SK-N-SH (cell line): ENCODE results near the gene RNF7. TPM values are rescaled to one million over a fixed set of nuclear protein-coding genes. Genes with fewer than 3 reads are reported as not detected.
A peak's percentile ranks its signal among the peaks of the same experiment; 100 is the strongest.

Experiments
- CTCF ChIA-PET: fragments of 300-600, 350-600 bp; formaldehyde crosslinking; extraction: SDS; loops from one replicate; lab custom pipeline; 2021; lab: Yijun Ruan, JAX
- POLR2A ChIA-PET: fragments of 350-600 bp; sonication (Branson Sonifier 250); formaldehyde crosslinking; extraction: SDS; loops from one replicate; lab custom pipeline; 2020; ENCODE audit warnings: antibody characterized with exemption, inconsistent platforms; lab: Yijun Ruan, JAX
- DNase-seq: peaks from one replicate; pipeline ENCODE4 v3.0.0; 2012
- H2AFZ ChIP-seq: fragments of 200-600 bp; sonication (generic); 2 replicates; pipeline ENCODE4 v1.8.1; 2016; ENCODE audit warnings: antibody characterized with exemption, mild to moderate bottlenecking, low read depth
- H3F3A ChIP-seq: fragments of 200-600 bp; sonication (generic); replicated peaks from 2 replicates; pipeline ENCODE3; 2016; ENCODE audit warnings: antibody characterized with exemption, mild to moderate bottlenecking; ENCODE audit not compliant: insufficient read depth
- H3K27ac ChIP-seq, 2 experiments: fragments of 200-500 bp in 1 of 2; fragments of 200-600 bp in 1 of 2; sonication (Bioruptor generic) in 1 of 2; sonication (generic), shearing (Covaris generic) in 1 of 2; 2 replicates each; pipeline versions ENCODE4 v1.5.1 to v1.6.1; 2014 to 2016; ENCODE audit warnings: low read depth in 2 of 2, inconsistent platforms in 1 of 2, low read length in 1 of 2, mild to moderate bottlenecking in 1 of 2, mixed read lengths in 1 of 2
- H3K27me3 ChIP-seq: fragments of 200-600 bp; sonication (generic), shearing (Covaris generic); 2 replicates; pipeline ENCODE4 v1.6.1; 2016; ENCODE audit warnings: mixed run types; ENCODE audit not compliant: insufficient read depth
- H3K36me3 ChIP-seq, 2 experiments: fragments of 200-500 bp in 1 of 2; fragments of 200-600 bp in 1 of 2; sonication (Bioruptor generic) in 1 of 2; sonication (generic) in 1 of 2; replicated peaks in 1 of 2; 2 replicates each; pipeline versions ENCODE3 to v1.5.1; 2014 to 2016; ENCODE audit warnings: low read length in 1 of 2, mild to moderate bottlenecking in 1 of 2; ENCODE audit not compliant: insufficient read depth in 2 of 2, control insufficient read depth in 1 of 2
- H3K4me1 ChIP-seq, 2 experiments: fragments of 200-500 bp in 1 of 2; fragments of 200-600 bp in 1 of 2; sonication (Bioruptor generic) in 1 of 2; sonication (generic), shearing (Covaris generic) in 1 of 2; 2 replicates each; pipeline versions ENCODE4 v1.5.1 to v1.6.1; 2014 to 2016; ENCODE audit warnings: low read depth in 1 of 2, low read length in 1 of 2, mixed run types in 1 of 2; ENCODE audit not compliant: insufficient read depth in 2 of 2, control insufficient read depth in 1 of 2
- H3K4me2 ChIP-seq: fragments of 200-600 bp; sonication (generic), shearing (Covaris generic); 2 replicates; pipeline ENCODE4 v1.6.1; 2017; ENCODE audit warnings: mixed run types
- H3K4me3 ChIP-seq, 2 experiments: fragments of 200-500 bp in 1 of 2; fragments of 200-600 bp in 1 of 2; sonication (Bioruptor generic) in 1 of 2; sonication (generic), shearing (Covaris generic) in 1 of 2; 2 replicates each; pipeline versions ENCODE4 v1.5.1 to v1.8.1; 2014 to 2016; ENCODE audit warnings: low read depth in 2 of 2, inconsistent platforms in 1 of 2, low read length in 1 of 2, mild to moderate bottlenecking in 1 of 2, mixed read lengths in 1 of 2, moderate library complexity in 1 of 2
- H3K79me2 ChIP-seq: fragments of 200-600 bp; sonication (generic); 2 replicates; pipeline ENCODE4 v1.8.1; 2017; ENCODE audit warnings: mild to moderate bottlenecking; ENCODE audit not compliant: insufficient read depth
- H3K9ac ChIP-seq: fragments of 200-600 bp; sonication (generic); 2 replicates; pipeline ENCODE4 v1.6.1; 2017; ENCODE audit warnings: mixed run types
- H3K9me2 ChIP-seq: fragments of 200-600 bp; sonication (generic); 2 replicates; pipeline ENCODE4 v1.6.1; 2017; ENCODE audit warnings: mixed run types
- H3K9me3 ChIP-seq: fragments of 200-600 bp; sonication (generic); 2 replicates; pipeline ENCODE4 v1.6.1; 2017; ENCODE audit warnings: mixed run types, mild to moderate bottlenecking, moderate library complexity
- H4K20me1 ChIP-seq: fragments of 200-600 bp; sonication (generic); 2 replicates; pipeline ENCODE4 v1.6.1; 2017; ENCODE audit warnings: mild to moderate bottlenecking, mixed run types; ENCODE audit not compliant: insufficient read depth
- ELF1 ChIP-seq: IDR thresholded peaks from 2 replicates; pipeline ENCODE4 v1.4.0; 2012
- FOXJ3 ChIP-seq: sonication (generic); formaldehyde crosslinking; IDR thresholded peaks from 2 replicates; pipeline ENCODE4 v1.5.1; 2020; ENCODE audit warnings: mild to moderate bottlenecking, missing genetic modification reagents
- GABPA ChIP-seq: IDR thresholded peaks from 2 replicates; pipeline ENCODE4 v1.4.0; 2012; ENCODE audit warnings: low read depth, mild to moderate bottlenecking
- MXI1 ChIP-seq: IDR thresholded peaks from 2 replicates; pipeline ENCODE4 v1.6.1; 2012; ENCODE audit warnings: mild to moderate bottlenecking, low read depth, low read length, improper control_type of control experiment
- NFIC ChIP-seq: IDR thresholded peaks from 2 replicates; pipeline ENCODE4 v1.4.0; 2012; ENCODE audit warnings: borderline replicate concordance
- RFX5 ChIP-seq: IDR thresholded peaks from 2 replicates; pipeline ENCODE4 v1.6.1; 2012; ENCODE audit warnings: mild to moderate bottlenecking, improper control_type of control experiment, low read length
- RXRA ChIP-seq: IDR thresholded peaks from 2 replicates; pipeline ENCODE4 v1.4.0; 2012; ENCODE audit warnings: low read depth, mild to moderate bottlenecking, borderline replicate concordance
- SMC3 ChIP-seq: IDR thresholded peaks from 2 replicates; pipeline ENCODE4 v1.6.1; 2012; ENCODE audit warnings: low read depth, low read length, improper control_type of control experiment
- TEAD4 ChIP-seq: IDR thresholded peaks from 2 replicates; pipeline ENCODE4 v1.4.0; 2012; ENCODE audit warnings: mild to moderate bottlenecking, borderline replicate concordance; ENCODE audit not compliant: insufficient read depth
- YY1 ChIP-seq: IDR thresholded peaks from 2 replicates; pipeline ENCODE4 v1.4.0; 2012; ENCODE audit warnings: low read depth, mild to moderate bottlenecking
- WGBS: methylation state at CpG from one replicate; pipeline ENCODE4 v1.1.6; 2017; ENCODE audit warnings: low lambda C conversion rate; 5-methylcytosine and 5-hydroxymethylcytosine counted together
- polyA plus RNA-seq, 3 experiments: library from polyadenylated mRNA; depleted of rRNA; stranded (reverse); fragments of >200 nt; gene quantifications; 2 replicates each; pipeline ENCODE4 v1.2.3, GENCODE V29; 2012
- TF ChIP-seq, protein P1 (sequence below): IDR thresholded peaks from 2 replicates; pipeline ENCODE4 v1.4.0; 2012; ENCODE audit warnings: low read depth
- TF ChIP-seq, protein P2 (sequence below): IDR thresholded peaks from 2 replicates; pipeline ENCODE4 v1.6.1; 2012; ENCODE audit warnings: mild to moderate bottlenecking, low read depth, low read length, moderate library complexity
- TF ChIP-seq, protein P3 (sequence below): fragments of 150-350 bp; IDR thresholded peaks from 2 replicates; pipeline ENCODE4 v1.6.1; 2016; ENCODE audit warnings: mild to moderate bottlenecking, low read depth, low read length
- TF ChIP-seq, protein P4 (sequence below): fragments of 200-600 bp; sonication (generic); IDR thresholded peaks from 2 replicates; pipeline ENCODE4 v1.6.1; 2017; ENCODE audit warnings: antibody characterized with exemption, mild to moderate bottlenecking, moderate library complexity
- TF ChIP-seq, protein P5 (sequence below): IDR thresholded peaks from 2 replicates; pipeline ENCODE4 v1.4.0; 2012; ENCODE audit warnings: low read depth, borderline replicate concordance

RNF7 gene
- polyA plus RNA-seq, 1 of the 3 experiments (the other 2 are of a cell fraction) = 77.1 TPM

DNA sequence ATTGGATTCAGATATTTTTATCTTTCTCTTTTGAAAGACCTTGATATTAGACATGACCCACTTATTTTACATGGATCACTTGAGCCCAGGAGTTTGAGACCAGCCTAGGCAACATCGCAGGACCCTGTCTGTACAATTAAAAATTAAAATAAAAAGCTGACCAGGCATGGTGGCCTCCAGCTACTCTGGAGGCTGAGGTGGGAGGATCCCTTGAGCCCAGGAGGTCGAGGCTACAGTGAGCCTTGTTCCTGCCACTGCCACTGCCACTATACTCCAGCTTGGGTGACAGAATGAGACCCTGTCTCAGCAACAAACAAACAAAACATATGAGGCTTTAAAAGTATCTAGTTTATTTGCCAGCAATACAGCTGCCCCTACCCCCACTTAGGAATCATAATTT lies 1.6 kb downstream of the RNF7 start:
- H3K79me2 ChIP-seq = peaks cover 66% of the 10 kb centered on the region
- no peak for DNase-seq
- no peaks in the 10 kb centered on the region for H3K9me3 ChIP-seq
- no peak overlapping the region for H2AFZ ChIP-seq
- peak overlapping the region in 1 of 2 experiments; percentile 83; a peak in 2 of 4 replicates for H3K27ac ChIP-seq
- ChIA-PET POLR2A (interaction anchor here (0.9 kb wide), 1 partner anchor 135 kb away, joined by 5 read pairs; no protein-coding TSS in a partner anchor), CTCF (interaction anchor here (1.9 to 5.7 kb wide), 2 partner anchors 135 to 255 kb away, joined by 5 to 45 read pairs; no protein-coding TSS in a partner anchor)
- peaks cover 32% of the 10 kb centered on the region for H4K20me1 ChIP-seq
- peak overlapping the region; percentile 98 for H3K9ac ChIP-seq
- H3K4me1 ChIP-seq = peaks cover 13 to 15% of the 10 kb centered on the region in 2 experiments; a peak in 3 of 4 replicates
- H3F3A ChIP-seq = no peaks in the 10 kb centered on the region
- no peaks in the 10 kb centered on the region for H3K9me2 ChIP-seq
- WGBS = 55% methylated on average over 2 of the region's 2 CpGs
- peaks cover 24 to 31% of the 10 kb centered on the region in 2 experiments for H3K36me3 ChIP-seq
- no peaks in the 10 kb centered on the region for H3K27me3 ChIP-seq
- H3K4me2 ChIP-seq = peak overlapping the region; percentile 73
- peak overlapping the region; percentile 96 to 97; a peak in 3 of 4 replicates for H3K4me3 ChIP-seq
- TF ChIP-seq, protein P1, sequence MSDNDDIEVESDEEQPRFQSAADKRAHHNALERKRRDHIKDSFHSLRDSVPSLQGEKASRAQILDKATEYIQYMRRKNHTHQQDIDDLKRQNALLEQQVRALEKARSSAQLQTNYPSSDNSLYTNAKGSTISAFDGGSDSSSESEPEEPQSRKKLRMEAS = no peak
- TF ChIP-seq YY1 (no peak), TEAD4 (no peak), FOXJ3 (CRISPR knock-in tag) (no peak), SMC3 (no peak)
- TF ChIP-seq, protein P2, sequence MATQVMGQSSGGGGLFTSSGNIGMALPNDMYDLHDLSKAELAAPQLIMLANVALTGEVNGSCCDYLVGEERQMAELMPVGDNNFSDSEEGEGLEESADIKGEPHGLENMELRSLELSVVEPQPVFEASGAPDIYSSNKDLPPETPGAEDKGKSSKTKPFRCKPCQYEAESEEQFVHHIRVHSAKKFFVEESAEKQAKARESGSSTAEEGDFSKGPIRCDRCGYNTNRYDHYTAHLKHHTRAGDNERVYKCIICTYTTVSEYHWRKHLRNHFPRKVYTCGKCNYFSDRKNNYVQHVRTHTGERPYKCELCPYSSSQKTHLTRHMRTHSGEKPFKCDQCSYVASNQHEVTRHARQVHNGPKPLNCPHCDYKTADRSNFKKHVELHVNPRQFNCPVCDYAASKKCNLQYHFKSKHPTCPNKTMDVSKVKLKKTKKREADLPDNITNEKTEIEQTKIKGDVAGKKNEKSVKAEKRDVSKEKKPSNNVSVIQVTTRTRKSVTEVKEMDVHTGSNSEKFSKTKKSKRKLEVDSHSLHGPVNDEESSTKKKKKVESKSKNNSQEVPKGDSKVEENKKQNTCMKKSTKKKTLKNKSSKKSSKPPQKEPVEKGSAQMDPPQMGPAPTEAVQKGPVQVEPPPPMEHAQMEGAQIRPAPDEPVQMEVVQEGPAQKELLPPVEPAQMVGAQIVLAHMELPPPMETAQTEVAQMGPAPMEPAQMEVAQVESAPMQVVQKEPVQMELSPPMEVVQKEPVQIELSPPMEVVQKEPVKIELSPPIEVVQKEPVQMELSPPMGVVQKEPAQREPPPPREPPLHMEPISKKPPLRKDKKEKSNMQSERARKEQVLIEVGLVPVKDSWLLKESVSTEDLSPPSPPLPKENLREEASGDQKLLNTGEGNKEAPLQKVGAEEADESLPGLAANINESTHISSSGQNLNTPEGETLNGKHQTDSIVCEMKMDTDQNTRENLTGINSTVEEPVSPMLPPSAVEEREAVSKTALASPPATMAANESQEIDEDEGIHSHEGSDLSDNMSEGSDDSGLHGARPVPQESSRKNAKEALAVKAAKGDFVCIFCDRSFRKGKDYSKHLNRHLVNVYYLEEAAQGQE = no peak
- TF ChIP-seq, protein P3, sequence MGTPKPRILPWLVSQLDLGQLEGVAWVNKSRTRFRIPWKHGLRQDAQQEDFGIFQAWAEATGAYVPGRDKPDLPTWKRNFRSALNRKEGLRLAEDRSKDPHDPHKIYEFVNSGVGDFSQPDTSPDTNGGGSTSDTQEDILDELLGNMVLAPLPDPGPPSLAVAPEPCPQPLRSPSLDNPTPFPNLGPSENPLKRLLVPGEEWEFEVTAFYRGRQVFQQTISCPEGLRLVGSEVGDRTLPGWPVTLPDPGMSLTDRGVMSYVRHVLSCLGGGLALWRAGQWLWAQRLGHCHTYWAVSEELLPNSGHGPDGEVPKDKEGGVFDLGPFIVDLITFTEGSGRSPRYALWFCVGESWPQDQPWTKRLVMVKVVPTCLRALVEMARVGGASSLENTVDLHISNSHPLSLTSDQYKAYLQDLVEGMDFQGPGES = no peak

DNA sequence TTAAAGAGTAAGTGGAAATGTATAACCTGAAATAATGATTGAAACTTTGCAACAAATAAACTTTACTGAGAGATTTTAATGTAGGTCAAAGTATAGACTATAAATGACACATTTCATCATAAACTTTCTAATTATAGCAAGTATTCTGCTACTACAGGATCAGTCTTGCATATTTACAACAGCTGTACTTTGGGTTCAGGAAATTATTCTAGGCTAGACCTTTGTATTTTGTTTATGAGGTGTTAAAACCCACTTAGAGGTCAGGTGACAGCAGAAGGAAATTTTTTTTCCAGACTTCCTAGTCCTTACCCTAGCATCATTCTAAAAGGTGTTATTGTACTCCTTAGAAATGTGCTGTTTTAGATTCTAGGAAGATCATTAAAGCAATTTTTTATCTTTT lies 2.3 kb downstream of the RNF7 start:
- Histone ChIP-seq H3K36me3 (peaks cover 30 to 37% of the 10 kb centered on the region in 2 experiments), H4K20me1 (peaks cover 32% of the 10 kb centered on the region), H3K4me2 (peak overlapping the region; percentile 73), H3K9ac (peak overlapping the region; percentile 98; the same call in 1 of the 2 replicates), H3K4me3 (peak overlapping the region in 1 of 2 experiments; percentile 97; a peak in 2 of 4 replicates), H3K4me1 (peaks cover 13 to 15% of the 10 kb centered on the region in 2 experiments; a peak in 3 of 4 replicates), H2AFZ (no peak overlapping the region), H3K27ac (no peak overlapping the region), H3K79me2 (peaks cover 72% of the 10 kb centered on the region), H3K9me2 (no peaks in the 10 kb centered on the region), H3K27me3 (no peaks in the 10 kb centered on the region), H3K9me3 (no peaks in the 10 kb centered on the region), H3F3A (no peaks in the 10 kb centered on the region)
- POLR2A ChIA-PET = interaction anchor here (0.9 kb wide), 1 partner anchor 135 kb away, joined by 5 read pairs; no protein-coding TSS in a partner anchor
- DNase-seq = no peak
- CTCF ChIA-PET = interaction anchor here (1.8 to 5.7 kb wide), 2 partner anchors 135 to 172 kb away, joined by 6 to 45 read pairs; no protein-coding TSS in a partner anchor
- TF ChIP-seq RFX5 (no peak), NFIC (no peak), GABPA (no peak), YY1 (no peak), FOXJ3 (CRISPR knock-in tag) (no peak), ELF1 (no peak), SMC3 (no peak), RXRA (no peak), MXI1 (no peak)
- TF ChIP-seq, protein P3 = no peak
- TF ChIP-seq, protein P1 = no peak
- TF ChIP-seq, protein P4, sequence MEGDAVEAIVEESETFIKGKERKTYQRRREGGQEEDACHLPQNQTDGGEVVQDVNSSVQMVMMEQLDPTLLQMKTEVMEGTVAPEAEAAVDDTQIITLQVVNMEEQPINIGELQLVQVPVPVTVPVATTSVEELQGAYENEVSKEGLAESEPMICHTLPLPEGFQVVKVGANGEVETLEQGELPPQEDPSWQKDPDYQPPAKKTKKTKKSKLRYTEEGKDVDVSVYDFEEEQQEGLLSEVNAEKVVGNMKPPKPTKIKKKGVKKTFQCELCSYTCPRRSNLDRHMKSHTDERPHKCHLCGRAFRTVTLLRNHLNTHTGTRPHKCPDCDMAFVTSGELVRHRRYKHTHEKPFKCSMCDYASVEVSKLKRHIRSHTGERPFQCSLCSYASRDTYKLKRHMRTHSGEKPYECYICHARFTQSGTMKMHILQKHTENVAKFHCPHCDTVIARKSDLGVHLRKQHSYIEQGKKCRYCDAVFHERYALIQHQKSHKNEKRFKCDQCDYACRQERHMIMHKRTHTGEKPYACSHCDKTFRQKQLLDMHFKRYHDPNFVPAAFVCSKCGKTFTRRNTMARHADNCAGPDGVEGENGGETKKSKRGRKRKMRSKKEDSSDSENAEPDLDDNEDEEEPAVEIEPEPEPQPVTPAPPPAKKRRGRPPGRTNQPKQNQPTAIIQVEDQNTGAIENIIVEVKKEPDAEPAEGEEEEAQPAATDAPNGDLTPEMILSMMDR = no peak
- TF ChIP-seq, protein P5, sequence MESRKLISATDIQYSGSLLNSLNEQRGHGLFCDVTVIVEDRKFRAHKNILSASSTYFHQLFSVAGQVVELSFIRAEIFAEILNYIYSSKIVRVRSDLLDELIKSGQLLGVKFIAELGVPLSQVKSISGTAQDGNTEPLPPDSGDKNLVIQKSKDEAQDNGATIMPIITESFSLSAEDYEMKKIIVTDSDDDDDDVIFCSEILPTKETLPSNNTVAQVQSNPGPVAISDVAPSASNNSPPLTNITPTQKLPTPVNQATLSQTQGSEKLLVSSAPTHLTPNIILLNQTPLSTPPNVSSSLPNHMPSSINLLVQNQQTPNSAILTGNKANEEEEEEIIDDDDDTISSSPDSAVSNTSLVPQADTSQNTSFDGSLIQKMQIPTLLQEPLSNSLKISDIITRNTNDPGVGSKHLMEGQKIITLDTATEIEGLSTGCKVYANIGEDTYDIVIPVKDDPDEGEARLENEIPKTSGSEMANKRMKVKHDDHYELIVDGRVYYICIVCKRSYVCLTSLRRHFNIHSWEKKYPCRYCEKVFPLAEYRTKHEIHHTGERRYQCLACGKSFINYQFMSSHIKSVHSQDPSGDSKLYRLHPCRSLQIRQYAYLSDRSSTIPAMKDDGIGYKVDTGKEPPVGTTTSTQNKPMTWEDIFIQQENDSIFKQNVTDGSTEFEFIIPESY = no peak
